IMR-90 (cell line): ENCODE results near the gene IGF2BP3.

ENCODE experiments used
- CHD1 ChIP-seq: IDR thresholded peaks from 2 replicates; pipeline ENCODE4 v1.6.1; 2012; ENCODE audit warnings: low read depth, low read length, improper control_type of control experiment
- POLR2A ChIP-seq: IDR thresholded peaks from 2 replicates; pipeline ENCODE4 v1.6.1; 2012; ENCODE audit warnings: mild to moderate bottlenecking, low read depth, low read length
- RFX5 ChIP-seq: IDR thresholded peaks from 2 replicates; pipeline ENCODE4 v1.8.0; 2012; ENCODE audit warnings: low read depth, mild to moderate bottlenecking, low read length, moderate library complexity
- SMC3 ChIP-seq: fragments of 150-350 bp; IDR thresholded peaks from 2 replicates; pipeline ENCODE4 v1.6.1; 2016; ENCODE audit warnings: low read depth, mild to moderate bottlenecking, antibody characterized with exemption, low read length, moderate library complexity
- TF ChIP-seq, protein P1 (sequence below): conservative IDR thresholded peaks from 2 replicates; pipeline ENCODE4 v1.5.1; 2012; ENCODE audit warnings: mild to moderate bottlenecking, low read depth, low read length, improper control_type of control experiment

DNA sequence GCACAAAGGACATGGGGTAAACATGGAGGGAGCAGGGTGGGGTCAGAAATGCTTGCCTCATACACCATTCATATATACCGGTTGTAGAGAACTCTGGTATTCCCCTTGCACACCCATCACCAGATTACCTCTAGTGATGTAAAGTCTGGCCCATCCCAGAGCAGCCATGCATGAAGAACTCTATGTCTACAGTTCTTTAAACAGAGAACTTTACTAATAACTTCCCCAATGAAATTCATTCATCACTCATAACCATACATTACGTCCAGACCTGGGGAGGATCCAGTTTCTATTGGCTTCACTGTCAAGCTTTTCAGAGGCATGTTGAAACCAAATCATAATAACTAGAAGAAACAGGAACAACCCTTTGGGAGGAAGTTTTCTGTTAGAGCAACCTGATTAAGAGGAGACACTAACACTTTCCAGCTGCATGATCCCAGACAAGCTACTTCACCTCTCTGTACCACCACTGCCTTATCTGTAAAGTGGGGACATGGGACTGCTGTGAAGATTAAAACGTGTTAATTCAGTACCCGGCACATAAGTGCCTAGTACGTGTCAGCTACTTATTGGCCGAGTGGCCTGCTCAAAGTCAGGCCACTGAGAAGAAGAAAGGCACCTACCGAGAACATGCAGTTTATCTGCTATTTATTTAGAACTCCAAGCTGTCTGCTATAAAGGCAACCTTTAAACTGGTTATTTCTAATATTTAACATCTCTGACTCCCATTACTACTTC lies 59.7 kb downstream of the IGF2BP3 start:
- TF ChIP-seq SMC3, result no peak
- TF ChIP-seq POLR2A, result no peak
- TF ChIP-seq, protein P1, sequence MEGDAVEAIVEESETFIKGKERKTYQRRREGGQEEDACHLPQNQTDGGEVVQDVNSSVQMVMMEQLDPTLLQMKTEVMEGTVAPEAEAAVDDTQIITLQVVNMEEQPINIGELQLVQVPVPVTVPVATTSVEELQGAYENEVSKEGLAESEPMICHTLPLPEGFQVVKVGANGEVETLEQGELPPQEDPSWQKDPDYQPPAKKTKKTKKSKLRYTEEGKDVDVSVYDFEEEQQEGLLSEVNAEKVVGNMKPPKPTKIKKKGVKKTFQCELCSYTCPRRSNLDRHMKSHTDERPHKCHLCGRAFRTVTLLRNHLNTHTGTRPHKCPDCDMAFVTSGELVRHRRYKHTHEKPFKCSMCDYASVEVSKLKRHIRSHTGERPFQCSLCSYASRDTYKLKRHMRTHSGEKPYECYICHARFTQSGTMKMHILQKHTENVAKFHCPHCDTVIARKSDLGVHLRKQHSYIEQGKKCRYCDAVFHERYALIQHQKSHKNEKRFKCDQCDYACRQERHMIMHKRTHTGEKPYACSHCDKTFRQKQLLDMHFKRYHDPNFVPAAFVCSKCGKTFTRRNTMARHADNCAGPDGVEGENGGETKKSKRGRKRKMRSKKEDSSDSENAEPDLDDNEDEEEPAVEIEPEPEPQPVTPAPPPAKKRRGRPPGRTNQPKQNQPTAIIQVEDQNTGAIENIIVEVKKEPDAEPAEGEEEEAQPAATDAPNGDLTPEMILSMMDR, result no peak
- no peak for TF ChIP-seq CHD1
- TF ChIP-seq RFX5, result no peak
